ENCODE data around the gene YPEL2. TPM values are rescaled to one million over a fixed set of nuclear protein-coding genes. Genes with fewer than 3 reads are reported as not detected.

Gene YPEL2
- total RNA-seq, 1 donor from 2014 or later = 8.7 TPM

DNA sequence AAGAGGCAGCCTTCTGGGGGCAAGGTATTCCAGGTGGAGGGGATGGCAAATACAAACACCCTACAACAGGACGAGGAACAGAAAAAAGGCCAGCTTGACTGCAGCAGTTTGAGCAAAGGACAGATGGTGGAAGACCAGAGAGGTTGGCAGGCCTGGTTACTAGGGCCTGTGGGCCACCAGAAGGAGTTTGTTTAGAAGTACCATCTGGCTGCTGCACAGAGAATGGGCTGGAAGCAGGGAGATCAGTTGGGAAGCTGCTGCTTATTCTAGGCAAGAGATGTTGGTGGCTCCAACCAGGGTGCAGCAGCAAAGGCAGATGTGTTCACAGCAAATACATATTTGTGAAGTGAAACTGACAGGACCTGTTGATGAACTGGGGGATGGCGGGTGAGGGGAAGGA lies 2.9 kb upstream of the YPEL2 start:
- no peak for TF ChIP-seq CTCF (IDR thresholded peaks at IDR 0.05; ENCODE audit: unreplicated experiment)
- H3K27me3 Mint-ChIP-seq (ENCODE audit: low read depth) = no peaks in the 10 kb centered on the region
- no peak for DNase-seq (ENCODE audit: low spot score in 2 of 2, unreplicated experiment in 2 of 2)
- no peaks in the 10 kb centered on the region for H3K36me3 Mint-ChIP-seq
- no peak overlapping the region for H3K27ac Mint-ChIP-seq
- peaks cover 33% of the 10 kb centered on the region for H3K4me1 Mint-ChIP-seq
- H3K9me3 Mint-ChIP-seq = no peaks in the 10 kb centered on the region
- H3K4me3 Mint-ChIP-seq = no peak overlapping the region

GRCh38 chr17:59329176-59330052 lies 2.0 kb upstream of the YPEL2 start:
- DNase-seq (ENCODE audit: low spot score in 2 of 2, unreplicated experiment in 2 of 2) = no peak
- Mint-ChIP-seq H3K4me3 (peak overlapping the region; percentile 1), H3K4me1 (peaks cover 39% of the 10 kb centered on the region), H3K36me3 (no peaks in the 10 kb centered on the region), H3K9me3 (no peaks in the 10 kb centered on the region), H3K27ac (peak overlapping the region; percentile 13), H3K27me3 (ENCODE audit: low read depth) (no peaks in the 10 kb centered on the region)
- peak; percentile 20 for TF ChIP-seq CTCF (IDR thresholded peaks at IDR 0.05; ENCODE audit: unreplicated experiment)

DNA sequence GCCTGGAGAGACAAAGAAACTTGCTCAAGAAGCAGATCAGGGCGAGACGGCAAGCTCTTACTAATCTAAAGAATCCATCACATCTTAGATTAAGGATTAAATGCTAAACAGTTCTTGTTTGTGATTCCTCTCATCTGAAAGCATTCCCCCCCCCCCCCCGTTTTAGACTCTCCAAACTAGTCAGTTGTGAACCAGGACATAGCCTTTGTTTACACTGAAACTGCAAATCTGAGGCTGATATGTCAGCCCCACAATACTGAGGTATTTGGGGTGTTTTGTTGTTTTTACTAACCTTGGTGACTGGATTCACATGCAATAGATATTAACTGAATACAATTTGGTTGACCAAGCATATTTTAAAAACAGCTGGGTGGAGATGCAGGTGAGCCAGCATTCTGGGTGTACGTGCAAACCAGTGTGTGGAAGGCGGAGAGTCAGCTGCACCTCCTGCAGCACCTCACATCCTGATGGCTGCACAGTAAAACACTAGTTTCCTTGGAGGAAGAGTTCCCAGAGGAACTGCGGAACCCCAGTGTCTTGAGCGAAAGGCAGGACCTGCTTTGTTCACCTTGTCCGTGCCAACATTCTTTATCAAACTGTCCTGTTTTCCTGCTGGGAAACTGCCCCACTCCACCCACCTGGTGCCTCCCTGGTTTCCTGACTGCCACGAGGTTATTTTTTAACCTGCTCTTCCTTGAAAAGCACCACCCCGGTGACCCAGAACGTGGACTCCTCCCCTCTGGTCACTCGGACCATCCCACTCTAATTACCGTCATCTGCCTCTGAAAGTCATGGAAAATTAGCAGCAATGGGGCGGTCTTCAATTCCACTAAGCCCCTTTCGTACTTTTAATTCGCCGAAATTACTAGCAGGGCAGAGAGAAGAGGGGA lies 1.2 kb upstream of the YPEL2 start:
- peak overlapping the region; percentile 52 for H3K4me3 Mint-ChIP-seq
- no peak for TF ChIP-seq CTCF (IDR thresholded peaks at IDR 0.05; ENCODE audit: unreplicated experiment)
- H3K27me3 Mint-ChIP-seq (ENCODE audit: low read depth) = no peaks in the 10 kb centered on the region
- peak overlapping the region; percentile 78 for H3K27ac Mint-ChIP-seq
- H3K36me3 Mint-ChIP-seq = no peaks in the 10 kb centered on the region
- H3K4me1 Mint-ChIP-seq = peaks cover 42% of the 10 kb centered on the region
- H3K9me3 Mint-ChIP-seq = no peaks in the 10 kb centered on the region
- no peak for DNase-seq (ENCODE audit: low spot score in 2 of 2, unreplicated experiment in 2 of 2)

DNA sequence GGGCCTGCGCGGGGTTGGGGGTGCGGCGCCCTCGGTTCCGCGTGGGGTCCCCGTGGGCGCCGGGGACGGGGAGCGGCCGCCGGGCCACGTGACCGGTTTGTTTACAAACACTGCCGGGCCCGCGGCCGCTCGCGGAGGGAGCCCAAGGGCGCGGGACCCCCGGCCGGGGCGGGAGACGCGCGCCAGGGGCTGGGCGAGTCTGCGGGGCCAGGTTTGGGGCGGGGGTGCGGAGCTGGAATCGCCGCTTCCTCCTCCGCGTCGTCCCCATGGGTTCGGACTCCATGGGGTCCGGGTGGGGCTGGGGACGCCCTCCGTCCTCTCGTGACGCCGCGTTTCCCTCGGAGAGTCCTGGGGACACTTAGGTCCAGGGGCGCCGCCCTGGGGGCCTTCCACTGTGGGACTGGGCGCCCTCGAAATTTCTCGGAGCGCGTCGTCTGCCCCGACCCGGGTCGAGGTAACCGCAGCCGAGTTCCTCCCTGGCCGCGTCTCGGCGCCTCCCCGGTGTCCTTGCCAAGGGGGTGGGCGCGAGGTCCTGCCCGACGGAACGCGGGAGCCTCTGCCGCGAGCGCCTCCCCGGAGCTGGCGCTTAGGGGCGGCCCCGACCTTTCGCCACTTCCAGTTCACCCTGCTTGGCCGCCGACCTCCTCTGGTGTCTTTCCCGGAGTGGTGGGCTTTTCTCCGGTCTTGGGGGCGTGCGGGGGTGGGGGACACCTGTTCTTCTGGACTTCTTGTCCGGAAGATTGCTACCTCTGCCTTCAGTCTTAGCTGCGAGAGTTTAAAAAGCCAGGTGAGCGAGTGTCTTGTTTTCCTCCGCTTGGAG lies 684 bp downstream of the YPEL2 start:
- H3K9me3 Mint-ChIP-seq = no peaks in the 10 kb centered on the region
- H3K4me3 Mint-ChIP-seq = peak overlapping the region; percentile 88
- peaks cover 45% of the 10 kb centered on the region for H3K4me1 Mint-ChIP-seq
- H3K36me3 Mint-ChIP-seq = no peaks in the 10 kb centered on the region
- TF ChIP-seq CTCF (IDR thresholded peaks at IDR 0.05; ENCODE audit: unreplicated experiment) = no peak
- DNase-seq (ENCODE audit: low spot score in 2 of 2, unreplicated experiment in 2 of 2) = peak; percentile 33 to 61
- peak overlapping the region; percentile 64 for H3K27ac Mint-ChIP-seq
- no peaks in the 10 kb centered on the region for H3K27me3 Mint-ChIP-seq (ENCODE audit: low read depth)

DNA sequence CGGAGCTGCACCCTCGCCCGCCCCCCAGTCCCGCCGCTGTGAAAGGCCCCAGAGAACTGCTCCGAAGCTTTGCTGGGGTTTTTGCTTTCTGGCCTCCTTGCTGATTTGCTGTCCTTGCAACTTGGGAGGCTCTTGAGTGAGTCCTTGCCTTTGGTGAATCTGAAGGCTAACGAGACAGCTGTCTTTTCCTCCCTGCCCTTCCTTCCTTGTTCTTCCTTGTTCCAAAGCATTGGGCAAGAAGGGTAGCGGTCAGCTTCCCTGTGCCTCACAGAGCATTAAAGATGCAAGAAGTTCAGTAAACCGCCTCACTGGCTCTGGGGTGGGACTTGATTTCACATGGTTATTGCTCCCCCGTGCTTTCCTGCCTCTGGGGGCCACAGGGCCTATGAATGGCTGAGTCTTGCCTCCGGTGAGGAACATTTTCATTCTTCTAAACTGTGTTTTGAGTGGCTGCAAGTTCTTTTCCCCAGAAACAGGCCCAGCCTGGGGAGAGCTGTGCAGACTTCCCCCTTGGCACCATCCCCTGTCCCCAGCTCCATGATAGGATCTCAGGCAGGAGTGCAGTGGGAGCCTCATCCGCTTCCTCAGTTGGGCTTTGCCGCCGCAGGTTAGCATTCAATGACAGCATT lies 1.4 kb downstream of the YPEL2 start:
- peak overlapping the region; percentile 88 for H3K4me3 Mint-ChIP-seq
- no peaks in the 10 kb centered on the region for H3K9me3 Mint-ChIP-seq
- H3K4me1 Mint-ChIP-seq = peaks cover 45% of the 10 kb centered on the region
- peak overlapping the region; percentile 64 for H3K27ac Mint-ChIP-seq
- H3K27me3 Mint-ChIP-seq (ENCODE audit: low read depth) = no peaks in the 10 kb centered on the region
- no peaks in the 10 kb centered on the region for H3K36me3 Mint-ChIP-seq
- no peak for TF ChIP-seq CTCF (IDR thresholded peaks at IDR 0.05; ENCODE audit: unreplicated experiment)
- no peak for DNase-seq (ENCODE audit: low spot score in 2 of 2, unreplicated experiment in 2 of 2)

All from mesothelial cell of epicardium (in vitro differentiated cells).